ENCODE measurements around the gene SMPD2.

The SMPD2 gene

GRCh38 chr6:109488001-109488400 is 47.5 kb downstream of the SMPD2 start:
- TF ChIP-seq CTCF (IDR thresholded peaks at IDR 0.05; ENCODE audit: borderline replicate concordance, control extremely low read depth, extremely low read depth, insufficient read depth, missing control alignments): no peak
- in situ Hi-C loops (cut with MboI; ENCODE audit: low sequenced_read_pairs, unreplicated experiment): no loop called here

GRCh38 chr6:109490713-109491112 is 50.2 kb downstream of the SMPD2 start:
- no peak for TF ChIP-seq CTCF (IDR thresholded peaks at IDR 0.05; ENCODE audit: borderline replicate concordance, control extremely low read depth, extremely low read depth, insufficient read depth, missing control alignments)
- in situ Hi-C loops (cut with MboI; ENCODE audit: low sequenced_read_pairs, unreplicated experiment): no loop called here
- DNase-seq (ENCODE audit: low spot score): no peak

More at GRCh38 chr6:109488001-109488400, 47.5 kb downstream of the SMPD2 start:
- no peak for DNase-seq (ENCODE audit: low spot score)

GRCh38 chr6:109491207-109491938 is 50.8 kb downstream of the SMPD2 start:
- in situ Hi-C loops (cut with MboI; ENCODE audit: low sequenced_read_pairs, unreplicated experiment): no loop called here
- DNase-seq (ENCODE audit: low spot score): peak; percentile 49
- no peak for TF ChIP-seq CTCF (IDR thresholded peaks at IDR 0.05; ENCODE audit: borderline replicate concordance, control extremely low read depth, extremely low read depth, insufficient read depth, missing control alignments)
